Activated T-helper 1 cell treated with anti-CD3 and anti-CD28 coated beads, Interleukin-12 subunit alpha, Interleukin-12 subunit beta, Interleukin-2, Interleukin-4 antibody, amounts not matched to agents 30 ng/mL and 10 ng/mL and 1 ng/mL, durations not matched to agents 14 hours and 24 hours and 36 hours (primary cell): ENCODE results near the gene SECISBP2. TPM values are rescaled to one million over a fixed set of nuclear protein-coding genes. Genes with fewer than 3 reads are reported as not detected.
"Not testable (repeated sequence)": the region's sequence is repeated elsewhere in the genome, so short reads cannot be mapped to it uniquely, and the experiment has no call there.

Source experiments
- DNase-seq: peaks from one replicate; pipeline ENCODE4 v3.0.0; 2021; ENCODE audit warnings: low spot score
- H3K27ac Mint-ChIP-seq: one replicate; pipeline ENCODE4 v1.8.0; 2021; ENCODE audit warnings: mild to moderate bottlenecking, mixed read lengths
- H3K27me3 Mint-ChIP-seq: one replicate; pipeline ENCODE4 v1.8.0; 2022; ENCODE audit warnings: mild to moderate bottlenecking, moderate library complexity, mixed read lengths; ENCODE audit not compliant: insufficient read depth
- H3K36me3 Mint-ChIP-seq: one replicate; pipeline ENCODE4 v1.8.0; 2021; ENCODE audit warnings: low read depth, mixed read lengths
- H3K4me1 Mint-ChIP-seq: one replicate; pipeline ENCODE4 v1.8.0; 2021; ENCODE audit warnings: low read depth, mixed read lengths
- H3K4me3 Mint-ChIP-seq: one replicate; pipeline ENCODE4 v1.8.0; 2021; ENCODE audit warnings: mild to moderate bottlenecking, moderate library complexity, mixed read lengths
- H3K9me3 Mint-ChIP-seq: one replicate; pipeline ENCODE4 v1.8.0; 2021; ENCODE audit warnings: mixed read lengths
- intact Hi-C: fragments of 100-400 bp; cut with micrococcal nuclease; formaldehyde crosslinking; loops from one replicate; pipeline ENCODE4 v1.15.1; 2024
- total RNA-seq: library from RNA; stranded (reverse); gene quantifications from 2 replicates; pipeline ENCODE4 v1.2.3, GENCODE V29; 2022

The SECISBP2 gene
- total RNA-seq, 1 donor from 2014 or later, result 49.4 TPM

DNA sequence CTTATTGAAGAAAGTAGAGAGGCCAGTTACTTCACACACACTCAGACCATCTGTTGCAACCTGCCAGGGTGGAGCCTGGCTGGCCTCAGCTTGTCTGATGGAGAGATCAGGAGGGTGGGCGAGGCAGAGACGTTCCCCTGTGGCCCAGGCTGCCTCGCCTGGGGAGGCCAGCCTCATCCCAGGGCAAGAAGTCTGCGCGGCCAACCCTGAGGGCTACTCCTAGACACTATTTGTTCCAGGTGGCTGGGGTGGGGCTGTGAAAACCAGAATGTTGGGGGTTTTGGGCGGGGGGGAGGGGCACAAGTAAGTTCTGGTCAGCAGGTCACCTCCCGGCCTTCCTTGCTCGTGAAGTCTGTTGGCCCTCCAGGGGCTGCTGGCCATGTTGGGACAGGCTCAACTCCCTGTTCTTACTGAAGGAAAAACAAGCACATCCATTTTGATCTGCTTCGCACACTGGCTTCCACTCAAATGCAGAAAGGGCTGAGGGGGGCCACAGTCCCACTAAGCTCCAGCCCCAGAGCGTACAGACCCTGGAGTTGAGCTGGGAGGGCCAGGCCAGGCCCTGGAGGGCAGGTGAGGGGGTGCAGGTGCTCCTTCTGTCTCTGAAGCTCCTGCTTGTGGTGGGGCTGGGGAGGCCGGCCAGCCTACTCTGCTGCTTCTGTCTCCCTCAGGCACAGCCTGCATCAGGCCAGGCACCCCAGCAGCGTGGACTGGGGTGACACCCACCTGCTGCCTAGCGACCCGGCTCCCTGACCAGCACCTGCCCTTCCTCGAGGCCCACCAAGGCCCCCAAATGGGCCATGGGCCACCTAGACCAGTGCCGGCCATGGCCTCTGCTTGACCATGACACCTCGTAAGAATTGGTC lies 46.6 kb downstream of the SECISBP2 start:
- Mint-ChIP-seq H3K27ac (no peak overlapping the region), H3K9me3 (no peaks in the 10 kb centered on the region), H3K36me3 (peaks cover 17% of the 10 kb centered on the region), H3K4me3 (no peak overlapping the region), H3K27me3 (no peaks in the 10 kb centered on the region), H3K4me1 (peaks cover 2% of the 10 kb centered on the region)
- intact Hi-C loops, result no loop called here
- DNase-seq, result no peak

- H3K4me3 Mint-ChIP-seq, result no peak overlapping the region
- intact Hi-C loops, result no loop called here
- no peaks in the 10 kb centered on the region for H3K4me1 Mint-ChIP-seq
- peaks cover 12% of the 10 kb centered on the region for H3K36me3 Mint-ChIP-seq
- DNase-seq, result no peak
- H3K9me3 Mint-ChIP-seq, result no peaks in the 10 kb centered on the region
- no peak overlapping the region for H3K27ac Mint-ChIP-seq
- H3K27me3 Mint-ChIP-seq, result no peaks in the 10 kb centered on the region
These were observed 47.2 kb downstream of the SECISBP2 start for GRCh38 chr9:89365532-89365912.

GRCh38 chr9:89366711-89367110 lies 48.4 kb downstream of the SECISBP2 start:
- Mint-ChIP-seq H3K27ac (no peak overlapping the region), H3K4me3 (no peak overlapping the region)

DNA sequence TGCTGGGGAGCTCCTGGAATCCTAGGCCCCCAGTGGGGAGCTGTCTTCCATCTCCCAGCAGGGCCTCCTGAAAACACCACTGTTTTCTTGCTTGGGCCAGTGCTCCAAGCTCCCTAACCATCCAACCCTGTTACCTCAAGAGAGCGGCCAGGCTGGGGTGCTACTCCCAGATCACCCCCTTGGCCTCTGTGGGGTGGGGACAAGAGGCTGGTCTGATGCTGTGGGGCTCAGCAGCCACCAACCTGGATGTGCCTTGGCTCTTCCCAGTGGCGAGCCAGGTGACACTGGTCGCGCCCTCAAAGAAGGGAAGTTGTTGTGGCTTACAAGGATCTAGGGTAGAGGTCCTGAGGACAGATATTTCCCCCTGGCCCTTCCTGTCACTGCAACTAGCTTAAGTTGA lies 49.0 kb downstream of the SECISBP2 start:
- Mint-ChIP-seq H3K4me3 (no peak overlapping the region), H3K4me1 (no peaks in the 10 kb centered on the region), H3K36me3 (peaks cover 2% of the 10 kb centered on the region), H3K27ac (no peak overlapping the region), H3K27me3 (no peaks in the 10 kb centered on the region), H3K9me3 (no peaks in the 10 kb centered on the region)
- intact Hi-C loops, result no loop called here
- no peak for DNase-seq

More at GRCh38 chr9:89366711-89367110, 48.4 kb downstream of the SECISBP2 start:
- intact Hi-C loops, result no loop called here
- DNase-seq, result no peak
- no peaks in the 10 kb centered on the region for H3K4me1 Mint-ChIP-seq
- no peaks in the 10 kb centered on the region for H3K27me3 Mint-ChIP-seq
- no peaks in the 10 kb centered on the region for H3K9me3 Mint-ChIP-seq
- H3K36me3 Mint-ChIP-seq, result no peaks in the 10 kb centered on the region

GRCh38 chr9:89367726-89368437 lies 49.6 kb downstream of the SECISBP2 start:
- Mint-ChIP-seq H3K36me3 (peaks cover 2% of the 10 kb centered on the region), H3K4me1 (no peaks in the 10 kb centered on the region), H3K9me3 (no peaks in the 10 kb centered on the region), H3K27ac (peak overlapping the region; percentile 19), H3K4me3 (no peak overlapping the region), H3K27me3 (no peaks in the 10 kb centered on the region)
- no peak for DNase-seq
- intact Hi-C loops, result no loop called here

DNA sequence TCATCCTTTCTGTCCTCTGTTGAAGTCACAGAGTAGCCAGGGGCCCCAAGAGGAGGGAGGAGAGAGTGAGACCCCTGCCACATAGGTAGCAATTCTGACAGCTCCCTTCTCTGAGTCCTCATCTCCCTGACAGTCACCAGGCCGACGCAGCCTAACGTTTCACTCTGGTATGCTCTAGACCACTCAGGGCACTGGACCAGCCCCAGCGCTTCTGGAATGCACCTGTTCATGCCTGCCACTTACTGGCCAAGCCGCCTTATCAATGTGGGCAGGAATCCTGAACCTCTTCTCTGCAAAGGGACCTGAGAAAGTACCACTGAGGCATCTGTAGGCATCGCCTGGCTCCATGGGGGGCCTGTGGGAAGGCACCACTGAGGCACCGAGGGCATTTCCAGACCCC lies 50.2 kb downstream of the SECISBP2 start:
- Mint-ChIP-seq H3K9me3 (no peaks in the 10 kb centered on the region), H3K36me3 (peaks cover 2% of the 10 kb centered on the region), H3K4me1 (no peaks in the 10 kb centered on the region)

GRCh38 chr9:89368978-89369377 lies 50.7 kb downstream of the SECISBP2 start:
- intact Hi-C loops, result no loop called here
- H3K9me3 Mint-ChIP-seq, result no peaks in the 10 kb centered on the region
- H3K36me3 Mint-ChIP-seq, result peaks cover 2% of the 10 kb centered on the region
- no peak for DNase-seq
- no peaks in the 10 kb centered on the region for H3K27me3 Mint-ChIP-seq
- no peak overlapping the region for H3K4me3 Mint-ChIP-seq
- H3K4me1 Mint-ChIP-seq, result no peaks in the 10 kb centered on the region
- H3K27ac Mint-ChIP-seq, result no peak overlapping the region

More for the DNA sequence above, 50.2 kb downstream of the SECISBP2 start:
- Mint-ChIP-seq H3K4me3 (no peak overlapping the region), H3K27ac (no peak overlapping the region), H3K27me3 (no peaks in the 10 kb centered on the region)
- intact Hi-C loops, result no loop called here
- DNase-seq, result no peak

DNA sequence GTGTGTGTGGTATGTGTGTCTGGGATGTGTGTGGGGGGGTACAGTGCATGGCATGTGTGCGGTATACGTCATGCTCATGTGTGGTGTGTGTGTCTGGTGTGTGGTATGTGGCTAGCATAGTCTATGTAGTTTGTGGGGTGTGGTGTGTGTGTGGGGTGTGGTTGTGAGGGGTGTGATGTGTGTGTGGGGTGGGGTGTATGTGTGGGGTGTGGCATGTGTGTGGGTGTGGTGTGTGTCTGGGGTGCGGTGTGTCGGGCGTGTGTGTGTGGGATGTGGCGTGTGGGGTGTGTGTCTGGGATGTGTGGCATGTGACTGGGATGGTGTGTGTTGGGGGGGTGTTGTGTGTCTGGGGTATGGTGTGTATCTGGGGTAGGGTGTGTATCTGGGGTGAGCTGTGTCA lies 52.3 kb downstream of the SECISBP2 start:
- Mint-ChIP-seq H3K36me3 (peaks cover 4% of the 10 kb centered on the region), H3K4me1 (peaks cover 9% of the 10 kb centered on the region), H3K4me3 (no peak overlapping the region), H3K27me3 (no peaks in the 10 kb centered on the region), H3K9me3 (no peaks in the 10 kb centered on the region), H3K27ac (no peak overlapping the region)
- no peak for DNase-seq
- intact Hi-C loops, result no loop called here

DNA sequence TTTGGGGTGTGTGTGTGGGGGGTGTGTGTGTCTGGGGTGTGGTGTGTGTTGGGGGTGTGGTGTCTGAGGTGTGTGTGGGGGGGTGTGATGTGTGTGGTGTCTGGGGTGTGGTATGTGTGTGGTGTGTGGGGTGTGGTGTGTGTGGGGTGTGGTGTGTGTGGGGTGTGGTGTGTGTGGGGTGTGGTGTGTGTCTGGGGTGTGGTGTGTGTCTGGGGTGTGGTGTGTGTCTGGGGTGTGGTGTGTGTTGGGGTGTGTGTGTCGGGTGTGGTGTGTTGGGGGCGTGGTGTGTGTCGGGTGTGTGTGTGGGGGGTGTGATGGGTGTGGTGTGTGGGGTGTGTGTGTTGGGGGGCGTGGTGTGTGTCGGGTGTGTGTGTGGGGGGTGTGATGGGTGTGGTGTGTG lies 53.5 kb downstream of the SECISBP2 start:
- peaks cover 13% of the 10 kb centered on the region for H3K36me3 Mint-ChIP-seq
- H3K9me3 Mint-ChIP-seq, H3K27ac Mint-ChIP-seq, DNase-seq, H3K4me3 Mint-ChIP-seq, H3K27me3 Mint-ChIP-seq, intact Hi-C loops: not testable (repeated sequence)
- H3K4me1 Mint-ChIP-seq, result peaks cover 19% of the 10 kb centered on the region

DNA sequence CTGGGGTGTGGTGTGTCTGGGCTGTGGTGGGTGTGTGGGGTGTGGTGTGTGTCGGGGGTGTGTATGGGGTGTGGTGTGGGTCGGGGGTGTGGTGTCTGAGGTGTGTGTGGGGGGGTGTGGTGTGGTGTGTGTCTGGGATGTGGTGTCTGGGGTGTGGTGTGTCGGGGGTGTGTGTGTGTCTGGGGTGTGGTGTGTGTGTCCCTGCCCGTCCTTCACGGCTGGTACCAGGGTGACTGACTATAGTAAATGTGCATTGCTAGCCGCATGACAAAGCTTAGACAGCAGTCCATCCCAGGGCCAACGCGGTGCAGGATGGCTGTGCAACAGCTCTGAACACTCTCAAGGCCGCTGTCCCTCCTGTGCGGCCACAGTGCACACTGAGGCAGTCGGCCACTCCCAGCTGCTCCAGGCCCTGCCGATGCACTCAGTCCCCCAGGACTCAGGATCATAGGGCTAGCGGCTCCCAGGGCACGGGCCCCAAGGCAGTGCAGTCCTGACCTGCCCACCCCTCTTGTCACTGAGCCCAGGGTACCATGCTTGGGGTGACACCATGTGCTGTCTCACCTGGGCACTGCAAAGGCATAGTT lies 54.0 kb downstream of the SECISBP2 start:
- peak; percentile 27 for DNase-seq
- Mint-ChIP-seq H3K27ac (peak overlapping the region; percentile 64), H3K27me3 (no peaks in the 10 kb centered on the region), H3K9me3 (no peaks in the 10 kb centered on the region), H3K4me1 (peaks cover 24% of the 10 kb centered on the region), H3K36me3 (peaks cover 18% of the 10 kb centered on the region), H3K4me3 (no peak overlapping the region)
- intact Hi-C loops, result no loop called here

DNA sequence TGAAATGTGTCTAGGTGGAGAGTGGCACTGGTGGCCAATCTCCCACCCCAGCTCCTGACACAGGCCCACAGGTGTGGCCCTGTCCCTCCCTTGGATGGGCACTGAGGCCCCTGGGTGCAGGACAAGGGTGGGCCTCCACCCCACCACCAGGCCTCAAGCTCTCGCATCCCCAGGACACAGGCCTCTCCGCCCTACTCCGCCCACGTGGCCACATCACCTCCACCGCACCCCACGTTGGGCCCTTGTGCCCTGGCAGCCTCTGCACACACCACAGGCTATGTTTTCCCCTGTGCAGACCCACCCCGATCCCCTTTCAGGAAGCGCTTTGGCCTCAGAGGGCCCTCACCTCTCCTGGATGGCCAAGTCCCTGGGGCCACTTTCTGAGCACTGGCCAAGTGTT lies 54.7 kb downstream of the SECISBP2 start:
- peaks cover 31% of the 10 kb centered on the region for H3K4me1 Mint-ChIP-seq
- peak overlapping the region; percentile 88 for H3K27ac Mint-ChIP-seq
- H3K4me3 Mint-ChIP-seq, result no peak overlapping the region
- DNase-seq, result no peak
- intact Hi-C loops, result no loop called here
- H3K36me3 Mint-ChIP-seq, result peaks cover 25% of the 10 kb centered on the region
- no peaks in the 10 kb centered on the region for H3K9me3 Mint-ChIP-seq
- H3K27me3 Mint-ChIP-seq, result no peaks in the 10 kb centered on the region

DNA sequence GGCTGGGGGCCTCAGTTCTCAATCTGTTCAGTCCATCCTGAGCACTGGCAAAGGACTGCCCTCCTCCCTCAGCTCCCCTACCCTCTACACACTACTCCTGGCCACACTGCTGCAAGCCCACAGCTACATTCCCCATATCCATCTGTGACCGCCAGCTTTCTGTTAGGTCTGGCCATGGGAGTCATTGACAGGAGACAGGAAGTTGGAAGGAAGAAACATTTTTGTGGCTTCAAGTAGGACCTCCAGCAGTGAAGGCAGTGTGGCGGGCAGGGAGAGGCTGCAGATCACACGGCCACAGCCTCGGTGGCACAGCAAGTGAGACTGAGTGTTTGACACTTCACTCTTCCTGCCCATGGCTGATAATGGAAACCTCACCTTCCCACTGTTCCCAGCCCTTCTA lies 55.9 kb downstream of the SECISBP2 start:
- intact Hi-C loops, result loop anchor here (2.0 kb wide), 2 partner anchors 35 to 55 kb away; partner anchors contain the start of gene SECISBP2
- H3K36me3 Mint-ChIP-seq, result peaks cover 36% of the 10 kb centered on the region

More for the DNA sequence above, 55.9 kb downstream of the SECISBP2 start:
- Mint-ChIP-seq H3K9me3 (no peaks in the 10 kb centered on the region), H3K27ac (peak overlapping the region; percentile 50), H3K4me3 (no peak overlapping the region), H3K4me1 (peaks cover 40% of the 10 kb centered on the region), H3K27me3 (no peaks in the 10 kb centered on the region)
- no peak for DNase-seq
